NCI-H2227 treated with DMSO at 0.1 percent for 48 hours (cell line): Measurements from ENCODE around the gene ZNF831.

Source experiments
- DNase-seq: peaks from one replicate; lab custom pipeline; 2025; lab: John Stamatoyannopoulos, UW

Gene ZNF831

GRCh38 chr20:59214606-59215547 is 51.3 kb downstream of the ZNF831 start:
- no peak for DNase-seq

DNA sequence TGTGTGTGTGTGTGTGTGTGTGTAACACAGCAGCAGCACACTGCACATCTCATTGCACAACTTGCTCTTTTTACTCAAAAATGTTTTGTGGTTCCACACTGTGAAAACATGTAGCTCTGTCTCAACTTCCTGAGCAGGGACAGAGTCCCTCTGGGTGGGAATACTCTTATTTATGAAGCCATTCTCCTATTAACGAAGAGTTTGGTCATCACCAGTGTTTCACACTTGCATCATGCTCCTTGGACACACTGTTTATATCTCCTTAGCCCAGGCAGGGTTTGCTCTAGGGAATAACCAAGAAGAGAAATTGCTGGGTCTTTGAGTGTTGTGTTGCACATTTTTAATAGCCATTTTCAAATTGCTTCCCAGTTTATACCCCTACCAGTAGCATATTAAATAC is 53.6 kb downstream of the ZNF831 start:
- DNase-seq: no peak

DNA sequence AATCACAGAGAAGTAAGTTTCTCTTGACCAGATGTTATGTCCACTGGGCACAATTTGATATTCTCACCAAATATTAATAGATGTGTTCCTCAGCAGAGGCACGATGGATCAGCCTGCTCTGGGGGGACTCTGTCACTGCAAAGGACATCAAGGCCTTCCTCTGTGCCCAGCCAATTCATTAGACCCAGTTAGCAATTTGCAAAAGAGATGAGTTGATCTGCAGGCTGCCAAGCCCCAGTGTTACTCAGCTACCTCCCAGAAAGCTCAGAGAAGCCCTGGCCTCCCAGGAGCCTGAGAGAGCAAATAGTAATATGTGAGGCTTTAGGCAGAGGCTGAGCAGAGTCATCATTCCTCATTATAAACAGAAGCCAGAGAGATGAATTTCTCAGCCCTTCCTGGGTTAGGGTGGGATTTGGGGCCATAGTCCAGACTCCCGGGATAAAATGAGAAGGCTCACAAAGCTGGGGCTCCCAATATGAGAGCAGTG is 54.2 kb downstream of the ZNF831 start:
- no peak for DNase-seq

DNA sequence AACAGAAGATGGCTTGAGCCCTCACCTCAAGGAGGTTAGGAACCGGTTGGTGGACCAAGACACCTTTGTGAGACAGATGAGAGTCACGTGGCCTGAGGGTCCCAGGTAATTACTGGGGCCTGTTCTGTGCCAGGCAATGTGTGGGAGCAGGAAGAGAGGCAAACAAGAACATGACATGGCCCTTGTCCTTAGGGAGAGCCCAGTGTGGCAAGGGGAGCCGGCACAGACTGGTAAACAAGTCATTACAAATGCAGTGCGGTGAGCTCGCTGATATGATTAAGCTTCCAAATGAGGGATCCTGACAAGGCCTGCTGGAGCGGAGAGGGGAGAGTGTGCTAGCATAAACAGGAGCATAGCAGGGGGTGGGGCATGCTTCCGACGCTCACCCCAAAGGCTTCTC is 55.6 kb downstream of the ZNF831 start:
- no peak for DNase-seq

DNA sequence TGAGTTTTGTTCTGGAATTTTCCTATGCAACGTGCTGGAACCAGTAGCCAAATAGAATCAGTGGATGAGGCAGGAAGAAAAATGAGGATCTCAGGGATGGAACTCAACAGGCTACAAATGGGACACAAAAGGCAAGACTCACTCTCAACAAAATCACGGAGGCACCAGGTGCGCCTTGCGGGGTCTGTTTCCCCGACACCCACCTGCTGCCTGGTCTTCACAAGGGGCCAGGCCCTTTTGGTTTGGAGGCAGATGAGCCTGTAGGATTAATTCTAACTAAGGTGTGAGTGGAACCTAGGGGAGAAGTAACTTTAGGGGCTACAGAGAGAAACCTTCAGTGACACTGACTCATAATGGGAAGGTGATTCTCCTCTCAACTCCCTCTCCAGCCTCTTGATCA is 56.5 kb downstream of the ZNF831 start:
- DNase-seq: no peak

DNA sequence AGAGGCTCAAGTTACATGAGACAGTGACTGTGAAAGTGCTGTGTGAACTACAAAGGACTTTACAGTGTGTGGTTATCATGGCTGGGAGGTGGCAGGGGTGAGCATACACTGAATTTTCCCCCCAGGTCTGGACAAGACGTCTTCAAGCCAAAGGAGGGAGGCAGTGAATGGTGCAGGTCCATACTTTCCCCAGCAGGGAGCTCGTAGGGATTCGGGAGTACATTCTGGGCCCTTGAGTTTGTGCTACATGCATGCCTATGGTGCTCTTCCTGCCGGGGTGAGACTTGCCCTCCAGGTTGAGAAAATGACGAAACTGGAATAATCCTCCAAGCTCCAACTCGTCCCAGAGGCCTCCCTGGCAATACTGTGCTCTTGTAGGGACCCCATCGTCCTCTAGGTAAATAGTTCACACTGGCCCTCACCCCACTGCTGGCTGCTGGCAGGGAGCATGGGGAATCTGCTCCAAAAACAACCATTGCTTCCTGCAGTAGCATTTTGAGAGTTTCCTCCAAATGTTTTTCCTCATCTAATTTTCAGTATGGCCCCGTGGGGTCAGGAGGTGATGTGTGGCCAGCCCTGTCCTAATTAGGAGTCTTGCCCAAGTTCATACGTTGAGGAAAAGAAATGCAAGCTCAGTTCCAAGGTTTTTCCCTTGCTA is 57.6 kb downstream of the ZNF831 start:
- no peak for DNase-seq

DNA sequence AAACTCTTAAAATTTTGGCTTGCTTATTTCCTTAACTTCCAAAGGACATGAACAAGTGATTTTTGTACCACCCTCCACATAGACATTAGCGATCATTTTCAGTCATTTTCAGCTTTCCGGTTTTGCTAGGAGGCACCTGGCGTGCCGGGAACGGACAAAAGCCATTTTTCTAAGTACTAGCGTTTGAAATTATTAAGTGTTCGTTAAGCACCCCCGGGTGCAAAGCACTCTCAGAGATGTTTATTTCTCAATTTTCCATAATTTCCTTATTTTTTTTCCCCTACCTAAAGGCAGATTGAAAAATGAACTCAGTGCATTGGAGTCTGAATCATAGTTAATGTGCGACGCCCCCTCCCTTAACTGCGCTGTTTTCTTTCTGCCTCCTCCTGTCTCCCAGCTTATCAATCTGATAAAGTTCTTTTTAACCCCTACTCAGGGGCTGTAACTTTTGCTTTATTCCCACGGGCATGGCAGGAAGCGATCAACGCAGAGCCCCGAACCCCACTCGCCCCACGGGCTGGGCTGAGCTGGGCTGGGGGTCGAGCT is 58.2 kb downstream of the ZNF831 start:
- peak; percentile 46 for DNase-seq

DNA sequence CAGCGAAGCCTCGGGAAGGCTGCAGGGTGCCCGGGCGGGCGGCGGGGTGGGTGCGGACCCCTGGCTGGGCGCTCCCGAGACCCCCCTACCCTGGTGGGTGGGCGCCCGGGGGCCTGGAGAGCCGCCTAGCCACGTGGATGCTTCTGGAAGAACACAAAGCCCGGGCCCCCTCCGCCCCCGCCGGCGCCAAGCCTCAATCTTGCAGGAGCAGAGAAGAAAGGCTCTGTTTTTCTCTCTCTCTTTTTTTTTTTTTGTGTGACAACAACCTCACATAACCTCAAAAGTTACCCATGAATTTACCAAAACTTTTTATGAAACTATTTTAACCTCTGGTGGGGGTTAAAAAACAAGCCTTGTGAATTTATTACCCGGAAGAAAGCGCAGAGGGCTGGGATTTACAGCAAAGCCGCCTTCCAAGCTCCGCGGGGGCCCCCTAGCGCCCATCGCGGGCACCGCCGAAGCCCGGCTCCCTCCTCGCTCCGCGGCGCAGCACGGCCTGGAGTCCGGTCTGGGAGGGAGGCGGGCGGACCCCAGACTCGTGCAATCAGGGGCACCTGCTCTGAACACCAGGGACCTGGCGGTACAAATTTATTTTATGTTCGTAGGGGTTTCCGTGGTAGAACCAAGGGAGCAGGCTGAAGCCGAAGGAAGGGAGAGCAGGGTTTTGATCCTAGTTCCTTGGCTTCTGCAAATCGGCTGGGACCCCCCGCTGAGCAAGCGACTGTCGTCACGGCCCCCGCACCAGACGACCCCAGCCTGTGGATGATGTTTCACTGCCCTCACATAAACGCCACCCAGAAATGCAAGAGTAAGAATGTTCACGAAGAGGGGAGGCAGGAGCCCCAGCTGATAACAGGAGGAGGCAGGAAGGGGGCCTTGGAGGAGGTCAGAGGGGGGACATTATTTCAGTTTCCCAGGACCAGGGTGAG is 58.9 kb downstream of the ZNF831 start:
- peak; percentile 84 for DNase-seq

GRCh38 chr20:59223182-59223601 is 59.6 kb downstream of the ZNF831 start:
- peak; percentile 53 for DNase-seq

- DNase-seq: no peak
Measured at GRCh38 chr20:59223750-59224149, 60.1 kb downstream of the ZNF831 start.

- no peak for DNase-seq
Measured at GRCh38 chr20:59224236-59224635, 60.6 kb downstream of the ZNF831 start.

- no peak for DNase-seq
Measured at GRCh38 chr20:59230385-59230784, 66.8 kb downstream of the ZNF831 start.

GRCh38 chr20:59231124-59231804 is 67.6 kb downstream of the ZNF831 start:
- DNase-seq: no peak

GRCh38 chr20:59232618-59233017 is 69.0 kb downstream of the ZNF831 start:
- DNase-seq: no peak

- DNase-seq: no peak
Measured at GRCh38 chr20:59235226-59235625, 71.6 kb downstream of the ZNF831 start.

- no peak for DNase-seq
Measured at GRCh38 chr20:59240006-59240405, 76.4 kb downstream of the ZNF831 start.

DNA sequence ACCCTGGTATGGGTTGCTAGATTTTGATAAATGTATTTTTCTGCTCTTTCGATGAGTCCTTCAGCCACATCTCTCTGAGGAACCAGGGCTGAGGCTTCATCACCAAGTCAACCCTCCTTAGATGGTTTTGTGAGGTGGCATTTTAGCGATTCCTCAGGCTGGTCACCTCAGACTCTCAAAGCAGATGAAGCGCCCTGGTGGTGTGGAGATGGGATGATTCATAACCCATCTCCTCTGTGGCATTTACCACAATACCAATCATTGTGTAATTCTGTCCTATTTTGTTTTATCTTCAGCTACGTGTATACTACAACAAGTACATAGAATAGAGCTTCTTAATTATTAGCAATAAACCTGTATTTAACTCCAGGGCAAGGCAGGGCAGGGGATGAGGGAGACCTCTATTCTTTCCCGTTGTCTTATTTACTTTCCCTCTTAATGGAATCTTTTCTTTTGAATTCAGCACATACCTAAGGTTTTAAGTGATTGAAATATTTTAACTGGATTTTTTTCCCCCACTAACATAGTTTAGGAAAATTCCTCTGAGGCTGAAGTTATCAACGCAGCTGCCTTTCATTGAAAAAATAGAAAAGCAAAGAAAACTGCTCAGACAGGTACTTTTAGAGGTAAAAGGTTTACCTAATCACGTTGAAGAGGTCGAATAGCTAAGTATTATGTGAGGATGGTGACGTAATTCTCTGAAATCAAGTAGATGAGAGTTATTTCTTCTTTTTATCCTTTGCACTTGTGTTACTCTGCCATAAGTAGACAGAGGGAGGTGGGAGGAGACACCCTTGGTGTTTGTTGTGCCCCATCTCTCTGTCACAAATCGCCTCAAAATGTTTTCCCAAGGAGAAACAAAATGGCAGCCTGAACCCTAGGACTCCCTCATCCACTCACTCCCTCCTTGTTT is 79.3 kb downstream of the ZNF831 start:
- no peak for DNase-seq

DNA sequence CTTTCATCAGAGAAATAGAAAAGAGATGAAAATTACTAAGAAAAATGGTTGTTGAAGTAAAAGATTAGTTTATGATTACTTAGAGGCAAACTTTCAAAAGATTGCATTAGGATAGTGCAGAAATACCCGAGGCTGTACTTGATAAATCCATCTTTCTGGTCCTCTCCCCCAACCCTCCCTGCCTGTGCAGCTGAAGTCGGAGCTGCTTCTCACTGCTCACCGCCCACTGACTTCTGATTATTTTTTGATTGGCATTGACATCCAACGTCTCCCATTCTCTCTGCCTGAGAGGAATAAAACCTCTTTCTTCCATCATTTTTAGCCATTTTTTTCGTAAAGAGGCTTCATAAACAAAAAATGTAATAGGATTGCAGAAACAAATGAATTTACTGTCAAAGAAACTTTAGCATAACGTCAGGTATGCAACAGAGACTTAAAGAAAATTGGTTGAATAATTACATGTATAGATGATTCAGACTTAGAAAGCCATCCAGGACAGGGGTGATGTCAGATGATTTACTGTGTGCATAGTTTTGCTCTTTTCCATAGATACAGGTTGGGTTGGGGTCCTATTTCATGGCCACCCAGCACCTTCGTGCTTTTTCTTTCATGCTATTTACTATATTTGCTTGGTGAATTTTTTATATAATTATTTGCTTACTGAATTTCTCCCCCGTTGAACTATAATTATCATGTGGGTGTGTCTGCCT is 83.2 kb downstream of the ZNF831 start:
- DNase-seq: peak; percentile 46
